Measurements from ENCODE around the gene SRSF12.

DNA sequence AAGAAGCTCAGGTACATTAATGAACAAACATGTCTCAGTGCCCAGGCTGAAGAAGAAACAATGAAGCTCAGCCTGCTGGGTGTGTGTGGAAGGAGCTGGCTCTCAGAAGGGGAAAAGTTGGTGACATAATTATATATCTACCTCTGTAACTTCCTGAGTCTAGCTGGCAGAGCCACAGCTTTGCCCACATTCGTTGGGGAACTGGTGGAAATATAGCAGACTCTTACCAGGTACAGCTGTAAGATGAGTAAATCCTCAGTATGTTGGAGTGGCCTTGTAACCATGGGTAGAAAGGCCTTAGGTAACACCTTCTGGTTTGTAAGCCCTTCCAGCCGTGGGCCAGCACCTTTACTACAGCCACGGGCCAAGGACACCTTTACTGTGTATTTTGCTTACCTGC is 67.2 kb downstream of the SRSF12 start:
- TF ChIP-seq, protein P1, sequence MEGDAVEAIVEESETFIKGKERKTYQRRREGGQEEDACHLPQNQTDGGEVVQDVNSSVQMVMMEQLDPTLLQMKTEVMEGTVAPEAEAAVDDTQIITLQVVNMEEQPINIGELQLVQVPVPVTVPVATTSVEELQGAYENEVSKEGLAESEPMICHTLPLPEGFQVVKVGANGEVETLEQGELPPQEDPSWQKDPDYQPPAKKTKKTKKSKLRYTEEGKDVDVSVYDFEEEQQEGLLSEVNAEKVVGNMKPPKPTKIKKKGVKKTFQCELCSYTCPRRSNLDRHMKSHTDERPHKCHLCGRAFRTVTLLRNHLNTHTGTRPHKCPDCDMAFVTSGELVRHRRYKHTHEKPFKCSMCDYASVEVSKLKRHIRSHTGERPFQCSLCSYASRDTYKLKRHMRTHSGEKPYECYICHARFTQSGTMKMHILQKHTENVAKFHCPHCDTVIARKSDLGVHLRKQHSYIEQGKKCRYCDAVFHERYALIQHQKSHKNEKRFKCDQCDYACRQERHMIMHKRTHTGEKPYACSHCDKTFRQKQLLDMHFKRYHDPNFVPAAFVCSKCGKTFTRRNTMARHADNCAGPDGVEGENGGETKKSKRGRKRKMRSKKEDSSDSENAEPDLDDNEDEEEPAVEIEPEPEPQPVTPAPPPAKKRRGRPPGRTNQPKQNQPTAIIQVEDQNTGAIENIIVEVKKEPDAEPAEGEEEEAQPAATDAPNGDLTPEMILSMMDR (IDR thresholded peaks at IDR 0.05): no peak
- TF ChIP-seq POLR2A (IDR thresholded peaks at IDR 0.05): no peak
- no peak for TF ChIP-seq EP300 (IDR thresholded peaks at IDR 0.05)
- no peak for TF ChIP-seq POLR2AphosphoS5 (IDR thresholded peaks at IDR 0.05)

All from upper lobe of left lung (tissue), 4 donors.